Suppressor macrophage treated with lipopolysaccharide for 1 hour (primary cell): ENCODE data around the gene RYR3.

Source experiments
- DNase-seq, 3 donors: peaks; one replicate each; pipeline ENCODE4 v3.0.0-alpha.2; 2020 to 2022

The RYR3 gene

GRCh38 chr15:33392453-33392852, 81.7 kb downstream of the RYR3 start:
- no peak for DNase-seq

DNA sequence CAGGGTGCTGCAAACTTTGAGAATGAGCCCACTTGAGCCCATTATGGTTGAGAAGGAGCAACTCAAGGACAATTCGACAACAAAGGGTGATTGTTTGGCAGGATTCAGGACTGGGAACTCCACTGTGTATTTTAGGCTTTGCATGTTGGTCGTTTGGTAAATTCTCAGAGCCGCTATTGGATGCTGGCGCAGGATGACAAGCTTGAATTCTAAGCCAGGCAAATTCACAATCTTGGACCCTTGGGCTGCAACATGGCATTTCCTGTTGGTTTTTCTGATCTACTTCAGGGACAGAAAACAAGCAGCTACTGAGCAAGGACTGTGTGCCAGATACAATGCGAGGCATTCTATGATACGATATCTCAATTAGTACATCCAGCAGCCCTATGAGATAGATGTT, 82.8 kb downstream of the RYR3 start:
- DNase-seq: no peak

DNA sequence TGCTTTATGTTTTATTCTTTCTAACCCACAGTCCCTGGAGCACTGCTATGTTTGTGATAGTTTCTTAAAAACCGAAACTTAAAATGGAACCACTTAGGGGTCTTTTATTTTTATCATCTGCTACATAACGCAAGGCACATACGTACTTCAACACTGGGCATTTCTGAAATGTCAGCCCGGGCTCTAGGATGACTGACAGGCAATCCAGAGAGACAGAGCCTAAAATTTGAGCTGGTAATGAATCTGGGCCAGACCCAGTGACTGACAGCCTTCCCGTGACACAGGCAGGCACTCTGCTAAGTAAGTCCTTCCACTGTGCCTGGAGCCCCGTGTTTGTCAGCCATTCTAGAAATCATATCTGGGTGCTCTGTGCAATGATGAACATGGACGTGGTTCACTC, 84.6 kb downstream of the RYR3 start:
- DNase-seq: no peak

GRCh38 chr15:33395846-33396245, 85.1 kb downstream of the RYR3 start:
- no peak for DNase-seq

- no peak for DNase-seq
Measured at GRCh38 chr15:33396475-33396874, 85.7 kb downstream of the RYR3 start.

DNA sequence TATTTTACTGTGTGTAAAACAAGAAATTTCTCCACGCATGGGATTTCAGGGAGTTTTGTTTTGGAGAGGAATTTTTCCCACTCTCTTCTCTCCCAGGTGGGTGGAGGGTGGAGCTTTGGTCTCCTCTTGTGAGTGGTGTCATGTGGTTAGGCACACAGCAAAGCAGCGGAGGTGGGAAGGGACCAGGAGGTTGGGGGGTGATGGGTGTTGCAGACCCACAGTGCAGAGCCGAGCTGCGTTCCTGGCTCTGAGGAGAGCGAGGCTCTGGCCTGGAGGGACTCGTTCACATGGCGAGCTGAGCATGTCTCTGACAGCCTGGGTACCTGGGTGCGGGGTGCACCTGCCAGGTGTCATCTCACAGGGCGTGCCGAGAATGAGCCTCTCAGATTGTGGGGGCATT, 87.8 kb downstream of the RYR3 start:
- DNase-seq: no peak

- no peak for DNase-seq
Measured at GRCh38 chr15:33400941-33401340, 90.2 kb downstream of the RYR3 start.

DNA sequence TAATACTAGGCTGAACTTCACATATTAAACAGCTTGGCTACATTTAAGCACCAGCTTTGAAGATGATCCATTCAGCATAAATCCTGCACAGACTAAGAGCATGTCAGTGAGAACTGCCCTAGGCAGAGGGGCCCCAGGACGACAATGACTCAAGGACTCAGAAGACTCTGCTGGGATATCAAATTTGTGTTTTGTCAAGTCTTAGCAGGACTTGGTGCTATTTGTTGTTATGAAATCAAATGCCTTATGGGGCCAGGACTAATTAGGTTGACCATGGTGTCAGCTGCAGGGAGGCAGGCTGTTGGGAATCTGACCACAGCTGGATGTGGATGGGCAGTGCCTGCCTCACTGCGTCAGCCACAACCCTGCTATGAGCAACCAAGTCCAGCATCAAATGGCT, 91.8 kb downstream of the RYR3 start:
- DNase-seq: no peak

- no peak for DNase-seq
Measured at GRCh38 chr15:33405096-33405495, 94.3 kb downstream of the RYR3 start.

DNA sequence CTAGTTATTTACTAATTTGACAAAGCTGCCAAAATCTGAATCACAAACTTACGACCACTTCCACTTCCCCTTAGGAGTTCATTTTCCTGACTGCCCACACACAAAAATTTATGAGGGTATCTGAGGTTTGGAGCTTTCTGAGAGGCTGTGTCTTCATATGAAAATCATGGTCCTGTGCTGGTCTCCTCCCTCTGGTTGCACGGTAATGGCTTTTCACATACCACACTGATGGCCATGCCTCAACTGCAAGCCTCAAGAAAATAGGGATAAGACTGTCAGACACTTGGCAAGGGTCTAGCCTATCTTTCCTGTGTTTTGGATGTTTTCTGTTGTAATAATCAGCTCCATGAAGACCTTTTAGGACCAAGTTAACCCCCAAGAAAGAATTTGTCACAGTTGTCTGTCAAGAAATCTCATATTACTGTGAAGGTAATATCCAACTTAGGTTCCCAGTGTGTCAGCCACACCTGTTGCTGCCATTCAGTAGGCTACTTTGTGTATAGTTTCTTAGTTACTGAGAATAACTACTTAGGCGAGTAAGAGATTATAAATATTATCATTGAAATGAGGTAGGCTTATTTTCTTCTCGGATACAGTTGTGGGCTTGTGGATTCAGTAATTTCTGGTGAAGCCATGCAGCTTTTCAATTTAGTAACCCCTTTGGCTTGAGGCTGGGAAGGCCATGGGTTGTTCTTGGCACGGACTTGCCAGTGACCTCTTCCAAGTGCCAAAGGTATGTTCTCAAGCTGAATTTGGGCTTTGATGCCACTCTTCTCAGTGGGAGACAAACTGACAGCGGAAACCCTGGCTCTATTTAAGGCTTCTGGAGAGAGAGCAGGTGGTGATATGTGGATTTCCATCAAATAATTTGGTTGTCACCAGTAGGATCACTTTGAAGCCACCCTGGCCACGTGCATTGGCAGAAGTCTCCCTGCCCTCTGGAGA, 101.1 kb downstream of the RYR3 start:
- DNase-seq: no peak

DNA sequence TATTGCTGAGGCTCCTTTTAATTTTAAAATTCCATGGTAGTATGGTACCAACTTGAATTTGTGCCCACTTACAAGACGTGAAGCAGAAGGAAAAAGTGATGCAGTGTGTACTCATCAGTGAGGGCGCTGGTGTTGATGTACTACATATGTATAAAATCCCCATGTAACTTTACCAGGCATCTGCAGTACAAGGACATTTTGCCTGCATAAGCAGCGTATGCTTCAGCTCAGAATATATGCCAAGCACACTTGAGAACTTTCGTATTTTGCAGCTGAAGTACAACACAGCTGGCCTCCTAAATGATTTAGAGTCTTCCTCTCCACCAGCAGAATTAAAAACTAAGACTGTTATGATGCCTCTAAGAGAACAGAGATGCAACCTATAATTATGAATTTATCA, 108.9 kb downstream of the RYR3 start:
- no peak for DNase-seq

- DNase-seq: no peak
Measured at GRCh38 chr15:33424025-33424424, 113.3 kb downstream of the RYR3 start.

- DNase-seq: no peak
Measured at GRCh38 chr15:33425142-33425541, 114.4 kb downstream of the RYR3 start.

GRCh38 chr15:33430577-33430976, 119.8 kb downstream of the RYR3 start:
- no peak for DNase-seq

- DNase-seq: no peak
Measured at GRCh38 chr15:33433821-33434220, 123.1 kb downstream of the RYR3 start.

DNA sequence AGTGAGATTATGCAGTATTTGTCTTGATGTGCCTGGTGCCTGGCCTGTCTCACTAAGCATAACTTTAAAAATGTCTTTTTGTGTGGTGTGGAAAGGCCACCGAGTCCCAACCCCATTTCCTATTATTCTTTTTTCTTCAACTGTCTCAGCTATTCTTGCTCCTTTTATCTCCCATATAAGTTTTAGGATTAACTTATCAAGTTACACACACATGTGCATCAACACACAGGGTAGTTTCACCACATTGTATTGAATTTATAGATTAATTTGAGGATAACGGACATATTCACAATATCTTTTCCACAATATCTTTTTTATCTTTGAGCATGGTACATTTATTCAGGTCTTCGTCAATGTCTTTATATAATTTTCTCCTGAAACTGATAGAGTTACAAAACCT, 127.6 kb downstream of the RYR3 start:
- no peak for DNase-seq

DNA sequence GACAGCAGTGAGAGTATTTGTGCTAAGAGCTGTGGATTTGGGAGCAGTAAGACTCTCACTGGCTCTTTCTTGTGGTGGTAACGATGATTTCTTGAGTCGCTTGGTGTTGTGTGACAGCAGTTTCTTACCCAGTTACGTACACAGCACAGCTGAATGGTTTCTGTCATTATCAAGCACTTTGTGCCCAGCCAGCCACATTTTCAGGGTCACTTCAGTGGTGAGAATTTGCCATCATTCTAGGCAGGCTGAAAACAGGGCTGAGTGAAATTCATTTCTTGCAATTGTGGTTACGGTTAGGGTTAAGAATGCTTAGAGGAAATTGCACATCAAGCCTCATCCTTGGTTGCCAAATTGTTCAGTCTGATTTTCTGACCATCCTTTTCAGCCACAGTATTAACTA, 130.1 kb downstream of the RYR3 start:
- DNase-seq: no peak

- no peak for DNase-seq
Measured at GRCh38 chr15:33442449-33442848, 131.7 kb downstream of the RYR3 start.

DNA sequence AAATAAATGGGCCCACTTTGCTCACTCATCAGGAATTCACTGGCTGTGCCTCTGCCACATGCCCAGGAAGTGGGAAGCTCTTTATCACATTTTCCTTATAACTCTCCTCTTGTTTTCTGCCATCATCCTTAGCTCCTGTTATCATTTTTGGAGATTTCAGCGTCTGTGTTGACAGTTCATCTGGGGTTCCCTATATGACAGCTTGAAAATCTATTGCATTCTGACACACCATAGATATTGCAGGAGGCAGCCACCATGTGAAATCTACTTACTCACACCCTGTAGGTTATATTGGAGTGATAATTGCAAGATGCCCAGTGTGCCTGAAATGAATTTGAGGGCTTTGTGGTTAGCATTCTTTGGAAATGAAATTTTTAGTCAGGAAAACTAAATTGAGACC, 132.9 kb downstream of the RYR3 start:
- DNase-seq: no peak

DNA sequence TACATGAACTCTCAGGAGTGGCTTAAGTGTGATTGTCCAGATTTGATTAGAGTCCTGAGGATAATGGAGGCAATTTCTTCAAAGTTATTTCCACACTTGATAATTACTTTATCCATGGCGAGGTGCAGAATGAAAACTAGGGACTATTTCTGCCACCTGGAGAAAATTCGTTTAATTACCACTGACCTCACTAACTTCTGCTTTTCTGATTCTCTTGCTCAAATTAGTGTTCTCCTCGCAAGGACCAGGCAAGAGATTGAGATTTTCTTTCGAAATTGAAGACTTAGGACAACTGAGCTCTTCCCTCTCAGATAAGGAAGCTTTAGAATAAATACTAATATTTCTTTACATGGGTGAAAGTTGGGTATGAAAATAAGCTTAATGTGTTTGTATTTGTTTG, 135.2 kb downstream of the RYR3 start:
- DNase-seq: no peak

- DNase-seq: no peak
Measured at GRCh38 chr15:33448151-33448550, 137.4 kb downstream of the RYR3 start.

GRCh38 chr15:33448961-33449606, 138.3 kb downstream of the RYR3 start:
- DNase-seq: no peak

DNA sequence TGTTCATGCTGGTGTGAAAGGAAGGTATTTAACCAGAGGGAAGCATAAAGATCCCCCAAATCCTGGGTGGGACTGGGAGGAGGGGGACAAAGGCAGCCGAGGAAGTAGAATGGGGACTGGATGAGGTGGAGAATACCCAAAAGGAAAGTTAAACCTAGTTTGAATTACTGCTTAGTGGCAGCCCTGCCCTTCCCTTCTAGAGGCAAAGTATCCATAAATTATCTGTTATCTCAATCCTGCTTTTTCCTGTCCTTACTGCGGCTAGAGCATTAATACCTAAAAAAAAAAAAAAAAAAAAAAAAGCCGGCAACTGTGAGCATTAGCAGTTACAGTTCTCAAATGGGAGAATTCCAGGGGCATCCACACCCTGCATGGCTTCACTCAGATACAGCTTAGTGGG, 139.0 kb downstream of the RYR3 start:
- no peak for DNase-seq

GRCh38 chr15:33451385-33451784, 140.6 kb downstream of the RYR3 start:
- DNase-seq: no peak

DNA sequence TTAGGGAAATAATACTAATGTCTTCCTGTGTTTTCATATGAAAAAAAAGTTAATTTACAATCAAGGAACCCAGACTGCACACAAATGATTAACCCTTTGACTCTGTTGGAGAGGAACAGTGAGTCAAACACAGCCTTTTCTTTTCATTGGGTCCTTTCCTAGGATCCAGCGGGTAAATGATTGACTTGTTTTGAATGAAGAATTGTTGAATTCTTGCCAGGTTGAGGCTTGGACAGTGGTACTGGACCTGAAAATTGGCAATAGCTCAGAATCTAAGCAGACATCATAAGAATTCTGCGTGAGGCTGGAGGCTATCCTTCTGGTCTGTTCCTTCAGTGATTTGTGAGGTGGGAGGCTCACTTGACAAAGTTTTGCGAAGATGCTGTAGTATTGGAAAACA, 143.0 kb downstream of the RYR3 start:
- no peak for DNase-seq
